HepG2 (cell line): Measurements from ENCODE around the gene PFN1. TPM values are rescaled to one million over a fixed set of nuclear protein-coding genes. Genes with fewer than 3 reads are reported as not detected.
A peak's percentile ranks its signal among the peaks of the same experiment; 100 is the strongest.

ENCODE experiments used
- AGO1 ChIP-seq: fragments of 200-400 bp; formaldehyde crosslinking; IDR thresholded peaks from 2 replicates; pipeline ENCODE4 v1.6.1; 2017; ENCODE audit warnings: mild to moderate bottlenecking, low read depth, low read length, moderate library complexity; ENCODE audit not compliant: poor library complexity, severe bottlenecking
- ATF1 ChIP-seq: IDR thresholded peaks from 2 replicates; pipeline ENCODE4 v1.6.1; 2016; ENCODE audit warnings: mild to moderate bottlenecking, control low read depth
- MTA1 ChIP-seq: sonication (generic); formaldehyde crosslinking; IDR thresholded peaks from 2 replicates; pipeline ENCODE4 v1.4.0; 2020; ENCODE audit warnings: missing genetic modification reagents, mild to moderate bottlenecking, borderline replicate concordance
- SMC3 ChIP-seq: IDR thresholded peaks from 2 replicates; pipeline ENCODE4 v1.6.1; 2011; ENCODE audit warnings: low read length, improper control_type of control experiment
- ZFP37 ChIP-seq: sonication (generic); formaldehyde crosslinking; IDR thresholded peaks from 2 replicates; pipeline ENCODE4 v1.4.0; 2020; ENCODE audit warnings: missing genetic modification reagents, borderline replicate concordance
- ZKSCAN5 ChIP-seq: sonication (generic); formaldehyde crosslinking; IDR thresholded peaks from 2 replicates; pipeline ENCODE4 v1.5.1; 2020; ENCODE audit warnings: mild to moderate bottlenecking, missing genetic modification reagents
- ZNF496 ChIP-seq: sonication (generic); formaldehyde crosslinking; IDR thresholded peaks from 2 replicates; pipeline ENCODE4 v1.8.1; 2023; ENCODE audit warnings: mild to moderate bottlenecking, moderate library complexity, missing genetic modification reagents; ENCODE audit not compliant: insufficient replicate concordance
- ZNF547 ChIP-seq: sonication (generic); formaldehyde crosslinking; IDR thresholded peaks from 2 replicates; pipeline ENCODE4 v1.5.1; 2020; ENCODE audit warnings: mild to moderate bottlenecking, missing genetic modification reagents
- polyA plus RNA-seq, 8 experiments: library from polyadenylated mRNA; depleted of rRNA in 3 of 8; stranded (reverse) in 7 of 8; unstranded in 1 of 8; fragments of >200 nt; fragmentation: Illumina TruSeq in 4 of 8; extraction: Trizol in 4 of 8; gene quantifications; 2 replicates each; pipeline versions ENCODE4 v1.2.1 to v1.2.3, GENCODE V29; 2011 to 2016; ENCODE audit warnings: low read depth in 4 of 8, missing spikeins in 1 of 8, mixed read lengths in 1 of 8; ENCODE audit not compliant: insufficient read depth in 1 of 8
- total RNA-seq, 5 experiments: library from RNA; depleted of rRNA; stranded (reverse); fragments of >200 nt; fragmentation: Illumina TruSeq; extraction: Trizol; gene quantifications; 2 replicates each; pipeline ENCODE4 v1.2.3, GENCODE V29; 2016; ENCODE audit warnings: low read depth in 1 of 5
- TF ChIP-seq, protein P1 (sequence below): sonication (generic); formaldehyde crosslinking; IDR thresholded peaks from 2 replicates; pipeline ENCODE4 v1.4.0; 2020; ENCODE audit warnings: mild to moderate bottlenecking, missing genetic modification reagents
- TF ChIP-seq, protein P2 (sequence below): sonication (generic); formaldehyde crosslinking; IDR thresholded peaks from 2 replicates; pipeline ENCODE4 v1.4.0; 2020; ENCODE audit warnings: missing genetic modification reagents
- TF ChIP-seq, protein P3 (sequence below): sonication (generic); formaldehyde crosslinking; IDR thresholded peaks from 2 replicates; pipeline ENCODE4 v1.8.1; 2023; ENCODE audit warnings: missing genetic modification reagents, mild to moderate bottlenecking, borderline replicate concordance
- TF ChIP-seq, protein P4 (sequence below): fragments of 450-650 bp; IDR thresholded peaks from 2 replicates; pipeline ENCODE4 v1.6.1; 2017; ENCODE audit warnings: mild to moderate bottlenecking

PFN1 gene
- total and polyA plus RNA-seq, 2 of the 13 experiments (the other 11 are each of a cell fraction or from before 2014, with no cell fraction given), result 494 to 613 TPM

DNA sequence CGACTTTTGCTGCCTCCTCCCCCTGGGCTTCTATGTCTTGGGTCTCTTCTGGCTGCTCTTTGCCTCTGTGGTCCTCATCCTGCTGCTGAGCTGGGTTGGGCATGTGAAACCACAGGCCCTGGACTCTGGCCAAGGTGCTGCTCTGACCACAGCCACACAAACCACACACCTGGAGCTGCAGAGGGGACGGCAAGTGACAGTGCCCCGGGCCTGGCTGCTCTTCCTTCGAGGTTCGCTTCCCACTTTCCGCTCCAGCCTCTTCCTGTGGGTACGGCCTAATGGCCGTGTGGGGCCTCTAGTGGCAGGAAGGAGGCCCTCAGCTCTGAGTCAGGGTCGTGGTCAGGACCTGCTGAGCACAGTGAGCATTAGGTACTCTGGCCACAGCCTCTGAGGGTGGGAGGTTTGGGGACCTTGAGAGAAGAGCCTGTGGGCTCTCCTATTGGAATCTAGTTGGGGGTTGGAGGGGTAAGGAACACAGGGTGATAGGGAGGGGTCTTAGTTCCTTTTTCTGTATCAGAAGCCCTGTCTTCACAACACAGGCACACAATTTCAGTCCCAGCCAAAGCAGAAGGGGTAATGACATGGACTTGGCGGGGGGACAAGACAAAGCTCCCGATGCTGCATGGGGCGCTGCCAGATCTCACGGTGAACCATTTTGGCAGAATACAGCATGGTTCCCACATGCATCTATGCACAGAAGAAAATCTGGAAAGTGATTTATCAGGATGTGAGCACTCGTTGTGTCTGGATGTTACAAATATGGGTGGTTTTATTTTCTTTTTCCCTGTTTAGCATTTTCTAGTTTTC is 14.0 kb downstream of the PFN1 start (continued):
- TF ChIP-seq, protein P1, sequence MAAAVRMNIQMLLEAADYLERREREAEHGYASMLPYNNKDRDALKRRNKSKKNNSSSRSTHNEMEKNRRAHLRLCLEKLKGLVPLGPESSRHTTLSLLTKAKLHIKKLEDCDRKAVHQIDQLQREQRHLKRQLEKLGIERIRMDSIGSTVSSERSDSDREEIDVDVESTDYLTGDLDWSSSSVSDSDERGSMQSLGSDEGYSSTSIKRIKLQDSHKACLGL, result no peak
- TF ChIP-seq ZKSCAN5 (no peak), AGO1 (no peak), ZNF496 (no peak), ZFP37 (no peak), ZNF547 (CRISPR knock-in tag) (no peak), SMC3 (peak; percentile 32), ATF1 (CRISPR knock-in tag) (no peak), MTA1 (CRISPR knock-in tag) (peak; percentile 23; the same call in 1 of the 2 replicates)
- TF ChIP-seq, protein P2, sequence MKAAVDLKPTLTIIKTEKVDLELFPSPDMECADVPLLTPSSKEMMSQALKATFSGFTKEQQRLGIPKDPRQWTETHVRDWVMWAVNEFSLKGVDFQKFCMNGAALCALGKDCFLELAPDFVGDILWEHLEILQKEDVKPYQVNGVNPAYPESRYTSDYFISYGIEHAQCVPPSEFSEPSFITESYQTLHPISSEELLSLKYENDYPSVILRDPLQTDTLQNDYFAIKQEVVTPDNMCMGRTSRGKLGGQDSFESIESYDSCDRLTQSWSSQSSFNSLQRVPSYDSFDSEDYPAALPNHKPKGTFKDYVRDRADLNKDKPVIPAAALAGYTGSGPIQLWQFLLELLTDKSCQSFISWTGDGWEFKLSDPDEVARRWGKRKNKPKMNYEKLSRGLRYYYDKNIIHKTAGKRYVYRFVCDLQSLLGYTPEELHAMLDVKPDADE (CRISPR knock-in tag), result no peak
- TF ChIP-seq, protein P3, sequence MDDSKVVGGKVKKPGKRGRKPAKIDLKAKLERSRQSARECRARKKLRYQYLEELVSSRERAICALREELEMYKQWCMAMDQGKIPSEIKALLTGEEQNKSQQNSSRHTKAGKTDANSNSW, result no peak
- TF ChIP-seq, protein P4, sequence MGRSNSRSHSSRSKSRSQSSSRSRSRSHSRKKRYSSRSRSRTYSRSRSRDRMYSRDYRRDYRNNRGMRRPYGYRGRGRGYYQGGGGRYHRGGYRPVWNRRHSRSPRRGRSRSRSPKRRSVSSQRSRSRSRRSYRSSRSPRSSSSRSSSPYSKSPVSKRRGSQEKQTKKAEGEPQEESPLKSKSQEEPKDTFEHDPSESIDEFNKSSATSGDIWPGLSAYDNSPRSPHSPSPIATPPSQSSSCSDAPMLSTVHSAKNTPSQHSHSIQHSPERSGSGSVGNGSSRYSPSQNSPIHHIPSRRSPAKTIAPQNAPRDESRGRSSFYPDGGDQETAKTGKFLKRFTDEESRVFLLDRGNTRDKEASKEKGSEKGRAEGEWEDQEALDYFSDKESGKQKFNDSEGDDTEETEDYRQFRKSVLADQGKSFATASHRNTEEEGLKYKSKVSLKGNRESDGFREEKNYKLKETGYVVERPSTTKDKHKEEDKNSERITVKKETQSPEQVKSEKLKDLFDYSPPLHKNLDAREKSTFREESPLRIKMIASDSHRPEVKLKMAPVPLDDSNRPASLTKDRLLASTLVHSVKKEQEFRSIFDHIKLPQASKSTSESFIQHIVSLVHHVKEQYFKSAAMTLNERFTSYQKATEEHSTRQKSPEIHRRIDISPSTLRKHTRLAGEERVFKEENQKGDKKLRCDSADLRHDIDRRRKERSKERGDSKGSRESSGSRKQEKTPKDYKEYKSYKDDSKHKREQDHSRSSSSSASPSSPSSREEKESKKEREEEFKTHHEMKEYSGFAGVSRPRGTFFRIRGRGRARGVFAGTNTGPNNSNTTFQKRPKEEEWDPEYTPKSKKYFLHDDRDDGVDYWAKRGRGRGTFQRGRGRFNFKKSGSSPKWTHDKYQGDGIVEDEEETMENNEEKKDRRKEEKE, result no peak
